WTC11 (cell line): ENCODE measurements around the gene CHD9. TPM values are rescaled to one million over a fixed set of nuclear protein-coding genes. Genes with fewer than 3 reads are reported as not detected.

Experiments used
- ATAC-seq: fragments of 200-7000 bp; cut with Tn5 transposase; 2 replicates; pipeline ENCODE4 v1.10.0; 2021; ENCODE audit warnings: mild to moderate bottlenecking, moderate library complexity
- CTCF ChIA-PET: fragments of 300-600 bp; sonication (Branson Sonifier 250); formaldehyde crosslinking; loops from one replicate; lab custom pipeline; 2021; ENCODE audit warnings: antibody characterized with exemption; lab: Charles Lee
- POLR2A ChIA-PET: fragments of 350-600 bp; sonication (Branson Sonifier 250); formaldehyde crosslinking; loops from one replicate; lab custom pipeline; 2021; ENCODE audit warnings: antibody characterized with exemption; lab: Charles Lee
- DNase-seq: peaks from one replicate; pipeline ENCODE4 v3.0.0; 2021; ENCODE audit warnings: low spot score
- H3K27ac Mint-ChIP-seq: 2 replicates; pipeline ENCODE4 v1.8.0; 2021; ENCODE audit warnings: mixed read lengths
- H3K27me3 Mint-ChIP-seq: 2 replicates; pipeline ENCODE4 v1.8.0; 2021; ENCODE audit warnings: low read depth, mild to moderate bottlenecking, moderate library complexity, mixed read lengths
- H3K36me3 Mint-ChIP-seq: 2 replicates; pipeline ENCODE4 v1.8.0; 2021; ENCODE audit warnings: mixed read lengths
- H3K4me1 Mint-ChIP-seq: 2 replicates; pipeline ENCODE4 v1.8.0; 2022; ENCODE audit warnings: mixed read lengths
- H3K4me3 Mint-ChIP-seq: 2 replicates; pipeline ENCODE4 v1.8.0; 2021; ENCODE audit warnings: mild to moderate bottlenecking, moderate library complexity, mixed read lengths
- H3K9me3 Mint-ChIP-seq: 2 replicates; pipeline ENCODE4 v1.8.0; 2021; ENCODE audit warnings: mixed read lengths
- AFF4 ChIP-seq: sonication (generic); formaldehyde crosslinking; IDR thresholded peaks from 2 replicates; pipeline ENCODE4 v1.8.1; 2023; ENCODE audit warnings: mild to moderate bottlenecking, missing genetic modification reagents, borderline replicate concordance
- ARID4B ChIP-seq: sonication (generic); formaldehyde crosslinking; IDR thresholded peaks from 2 replicates; pipeline ENCODE4 v1.8.0; 2023; ENCODE audit warnings: missing genetic modification reagents, mild to moderate bottlenecking, borderline replicate concordance
- ESRRA ChIP-seq: sonication (generic); formaldehyde crosslinking; IDR thresholded peaks from 2 replicates; pipeline ENCODE4 v1.8.1; 2022; ENCODE audit warnings: mild to moderate bottlenecking, missing genetic modification reagents, borderline replicate concordance
- FOXJ3 ChIP-seq: sonication (generic); formaldehyde crosslinking; IDR thresholded peaks from 2 replicates; pipeline ENCODE4 v1.9.0; 2021; ENCODE audit warnings: missing genetic modification reagents, mild to moderate bottlenecking, borderline replicate concordance
- GABPB1 ChIP-seq: sonication (generic); formaldehyde crosslinking; IDR thresholded peaks from 2 replicates; pipeline ENCODE4 v1.8.1; 2023; ENCODE audit warnings: mild to moderate bottlenecking, missing genetic modification reagents
- HMGXB4 ChIP-seq: sonication (generic); formaldehyde crosslinking; IDR thresholded peaks from 2 replicates; pipeline ENCODE4 v1.8.1; 2023; ENCODE audit warnings: mild to moderate bottlenecking, moderate library complexity, missing genetic modification reagents
- JUN ChIP-seq: sonication (generic); formaldehyde crosslinking; IDR thresholded peaks from 2 replicates; pipeline ENCODE4 v1.8.0; 2023; ENCODE audit warnings: mild to moderate bottlenecking, missing genetic modification reagents
- NFATC4 ChIP-seq: fragments of 250-450 bp; sonication (Bioruptor Pico); IDR thresholded peaks from 2 replicates; pipeline ENCODE4 v1.9.0; 2021; ENCODE audit warnings: mild to moderate bottlenecking
- PRRX2 ChIP-seq: fragments of 250-450 bp; sonication (Bioruptor Pico); IDR thresholded peaks from 2 replicates; pipeline ENCODE4 v1.8.0; 2021; ENCODE audit warnings: mild to moderate bottlenecking
- ZNF121 ChIP-seq: sonication (generic); formaldehyde crosslinking; IDR thresholded peaks from 2 replicates; pipeline ENCODE4 v1.8.0; 2023; ENCODE audit warnings: missing genetic modification reagents
- ZNF219 ChIP-seq: sonication (generic); formaldehyde crosslinking; IDR thresholded peaks from 2 replicates; pipeline ENCODE4 v1.8.0; 2023; ENCODE audit warnings: missing genetic modification reagents, mild to moderate bottlenecking, borderline replicate concordance
- ZNF317 ChIP-seq: sonication (generic); formaldehyde crosslinking; IDR thresholded peaks from 2 replicates; pipeline ENCODE4 v1.8.1; 2023; ENCODE audit warnings: low read depth, mild to moderate bottlenecking, moderate library complexity, missing genetic modification reagents, borderline replicate concordance
- ZNF416 ChIP-seq: fragments of 250-450 bp; sonication (Bioruptor Pico); IDR thresholded peaks from 2 replicates; pipeline ENCODE4 v1.9.0; 2021; ENCODE audit warnings: mild to moderate bottlenecking, inconsistent platforms
- ZNF423 ChIP-seq: fragments of 250-450 bp; sonication (Bioruptor Pico); IDR thresholded peaks from 2 replicates; pipeline ENCODE4 v2.1.2; 2022; ENCODE audit warnings: mild to moderate bottlenecking, moderate library complexity
- ZNF532 ChIP-seq: fragments of 250-450 bp; sonication (Bioruptor Pico); IDR thresholded peaks from 2 replicates; pipeline ENCODE4 v1.9.0; 2021; ENCODE audit warnings: mild to moderate bottlenecking, borderline replicate concordance
- total RNA-seq: library from RNA; stranded (reverse); gene quantifications from 3 replicates; pipeline ENCODE4 v1.2.3, GENCODE V29; 2021
- TF ChIP-seq, protein P1 (sequence below): sonication (generic); formaldehyde crosslinking; IDR thresholded peaks from 2 replicates; pipeline ENCODE4 v1.8.0; 2023; ENCODE audit warnings: missing genetic modification reagents
- TF ChIP-seq, protein P2 (sequence below): sonication (generic); formaldehyde crosslinking; IDR thresholded peaks from 2 replicates; pipeline ENCODE4 v1.8.1; 2023; ENCODE audit warnings: mild to moderate bottlenecking, missing genetic modification reagents, moderate library complexity

Gene CHD9
- total RNA-seq, 1 experiment from 2014 or later = 31.3 TPM

- TF ChIP-seq ZNF121 (no peak), NFATC4 (CRISPR knock-in tag) (no peak), ZNF423 (no peak), GABPB1 (no peak)
- TF ChIP-seq, all 79 proteins: peak for 0
- Mint-ChIP-seq H3K27ac (no peak overlapping the region), H3K27me3 (no peaks in the 10 kb centered on the region), H3K36me3 (peaks cover 39% of the 10 kb centered on the region), H3K9me3 (no peaks in the 10 kb centered on the region), H3K4me1 (no peaks in the 10 kb centered on the region), H3K4me3 (no peak overlapping the region)
- no peak for ATAC-seq
- DNase-seq = no peak
- CTCF ChIA-PET = no interaction called here
- POLR2A ChIA-PET = no interaction called here
These were observed 230.4 kb downstream of the CHD9 start for GRCh38 chr16:53285236-53285635.

GRCh38 chr16:53290520-53290919 lies 235.7 kb downstream of the CHD9 start:
- H3K36me3 Mint-ChIP-seq = peaks cover 81% of the 10 kb centered on the region
- no peak overlapping the region for H3K27ac Mint-ChIP-seq

More at GRCh38 chr16:53290520-53290919, 235.7 kb downstream of the CHD9 start:
- Mint-ChIP-seq H3K4me1 (no peaks in the 10 kb centered on the region), H3K9me3 (no peaks in the 10 kb centered on the region), H3K4me3 (no peak overlapping the region), H3K27me3 (no peaks in the 10 kb centered on the region)
- DNase-seq (no peak), ATAC-seq (no peak)
- ChIA-PET POLR2A (no interaction called here), CTCF (no interaction called here)
- no peak for TF ChIP-seq JUN (CRISPR knock-in tag)
- TF ChIP-seq ZNF121 = no peak
- TF ChIP-seq PRRX2 (CRISPR knock-in tag) = no peak
- TF ChIP-seq ZNF416 (CRISPR knock-in tag) = no peak
- no peak for TF ChIP-seq ZNF219 (CRISPR knock-in tag)
- no peak for TF ChIP-seq FOXJ3 (CRISPR knock-in tag)
- TF ChIP-seq AFF4 (CRISPR knock-in tag) = no peak
- TF ChIP-seq ZNF532 (CRISPR knock-in tag) = no peak
- TF ChIP-seq, protein P1, sequence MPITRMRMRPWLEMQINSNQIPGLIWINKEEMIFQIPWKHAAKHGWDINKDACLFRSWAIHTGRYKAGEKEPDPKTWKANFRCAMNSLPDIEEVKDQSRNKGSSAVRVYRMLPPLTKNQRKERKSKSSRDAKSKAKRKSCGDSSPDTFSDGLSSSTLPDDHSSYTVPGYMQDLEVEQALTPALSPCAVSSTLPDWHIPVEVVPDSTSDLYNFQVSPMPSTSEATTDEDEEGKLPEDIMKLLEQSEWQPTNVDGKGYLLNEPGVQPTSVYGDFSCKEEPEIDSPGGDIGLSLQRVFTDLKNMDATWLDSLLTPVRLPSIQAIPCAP (CRISPR knock-in tag) = no peak
- no peak for TF ChIP-seq HMGXB4 (CRISPR knock-in tag)
- TF ChIP-seq, protein P2, sequence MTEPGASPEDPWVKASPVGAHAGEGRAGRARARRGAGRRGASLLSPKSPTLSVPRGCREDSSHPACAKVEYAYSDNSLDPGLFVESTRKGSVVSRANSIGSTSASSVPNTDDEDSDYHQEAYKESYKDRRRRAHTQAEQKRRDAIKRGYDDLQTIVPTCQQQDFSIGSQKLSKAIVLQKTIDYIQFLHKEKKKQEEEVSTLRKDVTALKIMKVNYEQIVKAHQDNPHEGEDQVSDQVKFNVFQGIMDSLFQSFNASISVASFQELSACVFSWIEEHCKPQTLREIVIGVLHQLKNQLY (CRISPR knock-in tag) = no peak
- no peak for TF ChIP-seq ARID4B
- TF ChIP-seq ESRRA = no peak
- TF ChIP-seq ZNF317 = no peak
